ENCODE data around the gene PRDM11. TPM values are rescaled to one million over a fixed set of nuclear protein-coding genes. Genes with fewer than 3 reads are reported as not detected.

Gene PRDM11
- total RNA-seq, 2 experiments from 2014 or later: 2.5 to 3.4 TPM

- Histone ChIP-seq H3K36me3 (ENCODE audit: insufficient read depth, low read length) (no peaks in the 10 kb centered on the region), H3K27me3 (ENCODE audit: control insufficient read depth in 1 of 2, insufficient read depth in 2 of 2, low read length in 2 of 2) (peaks cover 0 to 2% of the 10 kb centered on the region in 2 experiments), H3K9me3 (ENCODE audit: control insufficient read depth in 1 of 2, insufficient read depth in 1 of 2, low read length in 2 of 2) (no peaks in the 10 kb centered on the region), H3K27ac (ENCODE audit: low read depth in 1 of 2, low read length in 2 of 2) (no peak overlapping the region), H3K4me3 (ENCODE audit: low read length) (no peak overlapping the region), H3K4me1 (ENCODE audit: insufficient read depth, low read length) (no peaks in the 10 kb centered on the region)
- TF ChIP-seq, protein P1, sequence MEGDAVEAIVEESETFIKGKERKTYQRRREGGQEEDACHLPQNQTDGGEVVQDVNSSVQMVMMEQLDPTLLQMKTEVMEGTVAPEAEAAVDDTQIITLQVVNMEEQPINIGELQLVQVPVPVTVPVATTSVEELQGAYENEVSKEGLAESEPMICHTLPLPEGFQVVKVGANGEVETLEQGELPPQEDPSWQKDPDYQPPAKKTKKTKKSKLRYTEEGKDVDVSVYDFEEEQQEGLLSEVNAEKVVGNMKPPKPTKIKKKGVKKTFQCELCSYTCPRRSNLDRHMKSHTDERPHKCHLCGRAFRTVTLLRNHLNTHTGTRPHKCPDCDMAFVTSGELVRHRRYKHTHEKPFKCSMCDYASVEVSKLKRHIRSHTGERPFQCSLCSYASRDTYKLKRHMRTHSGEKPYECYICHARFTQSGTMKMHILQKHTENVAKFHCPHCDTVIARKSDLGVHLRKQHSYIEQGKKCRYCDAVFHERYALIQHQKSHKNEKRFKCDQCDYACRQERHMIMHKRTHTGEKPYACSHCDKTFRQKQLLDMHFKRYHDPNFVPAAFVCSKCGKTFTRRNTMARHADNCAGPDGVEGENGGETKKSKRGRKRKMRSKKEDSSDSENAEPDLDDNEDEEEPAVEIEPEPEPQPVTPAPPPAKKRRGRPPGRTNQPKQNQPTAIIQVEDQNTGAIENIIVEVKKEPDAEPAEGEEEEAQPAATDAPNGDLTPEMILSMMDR (IDR thresholded peaks at IDR 0.05): no peak
- ChIA-PET CTCF (interaction anchor here (0.9 kb wide), 1 partner anchor 17 kb away, joined by 3 read pairs; no protein-coding TSS in a partner anchor), POLR2A (no interaction called here)
- Mint-ChIP-seq H3K36me3 (ENCODE audit: low read depth) (no peaks in the 10 kb centered on the region), H3K9me3 (no peaks in the 10 kb centered on the region), H3K4me3 (no peak overlapping the region), H3K27ac (no peak overlapping the region), H3K4me1 (ENCODE audit: low read depth) (no peaks in the 10 kb centered on the region), H3K27me3 (peaks cover 19% of the 10 kb centered on the region)
- intact Hi-C loops (cut with DNase I, micrococcal nuclease): no loop called here
- ATAC-seq (ENCODE audit: poor library complexity) (no peak), DNase-seq (no peak)
Observed at GRCh38 chr11:45245218-45246045, 99.0 kb downstream of the PRDM11 start.

- no peak overlapping the region for H3K4me3 ChIP-seq (ENCODE audit: low read length)
- DNase-seq (no peak), ATAC-seq (ENCODE audit: poor library complexity) (no peak)
- no peaks in the 10 kb centered on the region for H3K36me3 Mint-ChIP-seq (ENCODE audit: low read depth)
- H3K9me3 ChIP-seq (ENCODE audit: control insufficient read depth in 1 of 2, insufficient read depth in 1 of 2, low read length in 2 of 2): no peaks in the 10 kb centered on the region
- no peaks in the 10 kb centered on the region for H3K4me1 Mint-ChIP-seq (ENCODE audit: low read depth)
- TF ChIP-seq, protein P1 (IDR thresholded peaks at IDR 0.05): no peak
- POLR2A ChIA-PET: no interaction called here
- CTCF ChIA-PET: no interaction called here
- no peaks in the 10 kb centered on the region for H3K36me3 ChIP-seq (ENCODE audit: insufficient read depth, low read length)
- intact Hi-C loops (cut with DNase I, micrococcal nuclease): no loop called here
- peaks cover 0 to 2% of the 10 kb centered on the region in 2 experiments for H3K27me3 ChIP-seq (ENCODE audit: control insufficient read depth in 1 of 2, insufficient read depth in 2 of 2, low read length in 2 of 2)
- peaks cover 19% of the 10 kb centered on the region for H3K27me3 Mint-ChIP-seq
- H3K4me3 Mint-ChIP-seq: no peak overlapping the region
- H3K9me3 Mint-ChIP-seq: no peaks in the 10 kb centered on the region
- H3K27ac ChIP-seq (ENCODE audit: low read depth in 1 of 2, low read length in 2 of 2): no peak overlapping the region
- no peak overlapping the region for H3K27ac Mint-ChIP-seq
- no peaks in the 10 kb centered on the region for H3K4me1 ChIP-seq (ENCODE audit: insufficient read depth, low read length)
Observed at GRCh38 chr11:45246241-45246640, 99.8 kb downstream of the PRDM11 start.

DNA sequence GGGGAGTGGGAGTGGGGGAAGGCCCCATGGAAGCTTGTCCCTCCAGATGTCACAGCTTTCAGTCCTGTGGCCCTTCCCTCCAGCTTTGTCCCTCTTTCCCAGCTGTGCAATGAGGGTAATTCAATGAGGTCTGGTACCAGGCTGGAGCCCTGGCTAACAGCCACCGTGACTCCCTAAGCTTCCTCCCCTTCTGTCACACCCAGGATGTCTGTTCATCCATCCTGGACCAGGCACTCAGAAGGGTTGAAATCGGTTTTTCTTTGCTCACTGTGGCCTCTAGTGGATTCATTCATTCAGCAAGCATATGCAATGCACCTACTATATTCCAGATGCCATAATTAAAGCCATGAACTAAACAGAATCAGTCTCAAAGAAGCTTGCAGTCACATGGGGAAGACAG is 101.0 kb downstream of the PRDM11 start:
- Histone ChIP-seq H3K4me3 (ENCODE audit: low read length) (no peak overlapping the region), H3K36me3 (ENCODE audit: insufficient read depth, low read length) (no peaks in the 10 kb centered on the region), H3K4me1 (ENCODE audit: insufficient read depth, low read length) (no peaks in the 10 kb centered on the region), H3K9me3 (ENCODE audit: control insufficient read depth in 1 of 2, insufficient read depth in 1 of 2, low read length in 2 of 2) (no peaks in the 10 kb centered on the region), H3K27ac (ENCODE audit: low read depth in 1 of 2, low read length in 2 of 2) (no peak overlapping the region), H3K27me3 (ENCODE audit: control insufficient read depth in 1 of 2, insufficient read depth in 2 of 2, low read length in 2 of 2) (peaks cover 0 to 4% of the 10 kb centered on the region in 2 experiments)
- no peak for ATAC-seq (ENCODE audit: poor library complexity)
- Mint-ChIP-seq H3K27me3 (peaks cover 19% of the 10 kb centered on the region), H3K36me3 (ENCODE audit: low read depth) (no peaks in the 10 kb centered on the region), H3K4me1 (ENCODE audit: low read depth) (no peaks in the 10 kb centered on the region), H3K4me3 (no peak overlapping the region), H3K27ac (no peak overlapping the region), H3K9me3 (no peaks in the 10 kb centered on the region)
- POLR2A ChIA-PET: no interaction called here
- intact Hi-C loops (cut with DNase I, micrococcal nuclease): no loop called here
- CTCF ChIA-PET: no interaction called here
- TF ChIP-seq, protein P1 (IDR thresholded peaks at IDR 0.05): no peak
- DNase-seq: no peak
